ENCODE results near the gene MAIP1.

Gene MAIP1

DNA sequence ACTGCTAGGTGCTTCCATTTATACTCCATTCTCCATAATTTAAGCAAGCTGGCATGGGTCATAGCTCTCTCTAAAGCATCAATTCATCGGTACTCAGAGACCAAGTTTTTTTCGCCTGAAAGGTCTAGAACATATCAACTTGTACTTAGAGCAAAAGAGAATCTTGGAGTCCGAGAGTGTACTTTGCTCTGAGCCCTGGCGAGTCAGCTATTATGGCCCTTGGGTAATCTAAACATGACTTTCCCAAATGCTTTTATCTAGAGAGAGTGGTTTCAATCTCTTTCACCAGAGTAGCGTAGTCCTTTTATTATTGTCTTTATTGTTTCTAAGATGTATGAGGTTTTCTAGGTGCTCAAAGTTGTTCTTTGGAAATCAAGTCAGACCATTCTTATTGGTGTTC lies 34.4 kb downstream of the MAIP1 start:
- no peak for DNase-seq (ENCODE audit: low read depth, low spot score)

DNA sequence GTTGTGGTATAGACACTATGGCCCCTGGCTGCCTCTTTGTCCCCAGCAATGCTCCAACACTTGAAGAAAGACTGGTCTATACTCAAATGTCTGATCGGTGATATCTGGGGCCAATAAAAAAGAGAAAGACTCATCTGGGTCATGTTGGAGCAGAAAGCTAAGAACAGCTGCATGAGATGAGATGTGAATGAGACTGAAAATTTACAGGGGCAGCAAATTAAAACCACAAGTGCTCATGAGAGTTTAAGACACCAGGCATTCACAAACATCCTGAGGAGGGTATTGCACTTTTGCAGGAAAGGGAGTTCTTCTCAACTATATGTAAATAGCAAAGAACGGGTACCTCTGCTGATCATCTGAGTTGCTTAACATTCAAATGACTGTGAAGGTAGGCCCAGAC lies 36.3 kb downstream of the MAIP1 start:
- no peak for DNase-seq (ENCODE audit: low read depth, low spot score)

DNA sequence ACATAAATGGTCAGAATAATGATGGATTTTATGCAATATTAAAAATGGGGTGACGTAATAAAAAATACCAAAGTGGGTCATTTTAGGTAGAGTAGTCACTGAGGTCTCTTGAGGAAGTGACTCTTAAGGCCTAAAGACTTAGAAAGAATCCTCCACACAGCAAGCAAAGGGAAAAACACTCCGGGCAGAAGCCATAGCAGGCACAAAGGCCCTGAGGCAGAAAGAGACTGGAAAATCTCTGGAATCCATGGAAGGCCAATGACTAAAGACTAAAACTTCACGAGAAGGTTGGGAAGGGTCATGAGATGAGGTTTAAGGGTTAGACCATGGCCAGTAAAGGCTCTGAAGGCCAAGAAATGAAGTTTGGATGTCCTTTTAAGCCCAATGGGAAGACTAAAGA lies 36.9 kb downstream of the MAIP1 start:
- DNase-seq (ENCODE audit: low read depth, low spot score) = no peak

DNA sequence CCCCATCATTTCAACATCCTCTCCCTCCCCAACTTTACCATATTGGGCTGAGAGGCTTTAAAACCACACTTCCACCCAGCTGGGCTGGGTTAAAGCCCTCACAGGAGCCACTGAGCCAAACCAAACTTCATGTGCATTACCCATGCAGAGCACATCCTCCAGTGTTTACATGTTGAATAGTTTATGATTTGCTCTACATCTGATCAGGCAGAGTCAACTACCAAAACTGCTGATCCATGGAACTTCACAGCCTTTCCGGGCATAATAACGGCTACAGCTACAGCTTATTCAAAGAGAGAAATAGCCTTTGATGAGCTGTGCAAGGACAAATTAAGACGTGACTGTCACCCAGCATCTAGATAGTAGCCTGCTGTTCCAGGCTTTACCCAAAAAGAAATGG lies 39.0 kb downstream of the MAIP1 start:
- no peak for DNase-seq (ENCODE audit: low read depth, low spot score)

DNA sequence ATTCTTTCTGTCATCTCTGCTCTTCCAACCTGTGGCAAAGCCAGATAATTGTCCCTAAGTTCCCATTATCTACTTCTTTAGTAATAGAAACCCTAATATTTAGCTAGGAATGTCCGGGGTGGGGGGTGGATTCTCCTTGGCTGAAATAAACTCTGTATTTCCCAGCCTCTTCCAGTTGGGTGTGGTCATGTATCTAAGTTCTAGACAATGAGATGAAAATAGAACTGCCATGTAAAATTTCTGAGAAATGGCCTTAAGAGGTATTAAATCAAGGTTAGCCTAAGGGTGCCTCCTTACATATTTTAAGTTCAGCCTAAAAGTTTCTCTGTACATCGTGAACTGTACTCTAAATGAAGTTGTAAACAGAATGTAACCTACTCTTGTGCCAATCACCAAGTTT lies 39.5 kb downstream of the MAIP1 start:
- DNase-seq (ENCODE audit: low read depth, low spot score) = no peak

DNA sequence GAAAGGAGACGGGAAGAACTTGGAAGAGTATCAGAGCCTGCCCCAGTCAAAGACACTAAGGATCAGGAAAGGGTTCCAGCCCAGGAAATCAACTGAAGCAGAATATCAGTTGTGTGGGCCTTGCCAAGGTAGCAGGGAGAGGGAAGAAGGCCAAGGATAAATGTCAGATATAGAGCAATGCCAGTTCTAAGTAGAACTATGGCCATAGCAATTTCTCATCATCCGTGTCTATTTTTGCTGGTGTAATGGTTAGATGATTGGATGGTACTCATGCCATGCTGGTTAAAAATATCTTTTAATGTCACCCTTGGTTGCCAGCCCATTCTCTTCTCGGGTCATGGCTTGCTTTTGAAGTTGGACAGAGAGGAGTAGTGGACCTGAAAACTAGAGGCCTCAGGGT lies 41.9 kb downstream of the MAIP1 start:
- DNase-seq (ENCODE audit: low read depth, low spot score) = no peak

DNA sequence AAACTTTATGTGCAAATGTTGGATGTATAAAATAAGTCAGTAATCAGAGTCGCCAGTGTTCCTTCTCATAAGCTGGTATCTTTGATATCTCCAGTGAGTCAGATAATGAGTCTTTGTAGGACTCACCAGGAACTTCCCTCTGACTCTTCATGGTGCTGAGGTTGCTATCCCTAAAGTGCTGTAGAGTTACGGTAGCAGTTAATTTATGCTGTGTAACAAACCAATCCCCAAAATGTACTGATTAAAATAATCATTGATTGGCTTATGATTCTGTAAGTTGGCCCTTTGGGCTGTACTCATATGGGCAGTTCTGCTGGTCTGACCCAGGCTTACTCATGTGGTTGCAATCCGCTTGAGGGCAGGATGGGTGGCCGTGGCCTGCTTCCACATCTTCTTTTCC lies 43.8 kb downstream of the MAIP1 start:
- no peak for DNase-seq (ENCODE audit: low read depth, low spot score)

DNA sequence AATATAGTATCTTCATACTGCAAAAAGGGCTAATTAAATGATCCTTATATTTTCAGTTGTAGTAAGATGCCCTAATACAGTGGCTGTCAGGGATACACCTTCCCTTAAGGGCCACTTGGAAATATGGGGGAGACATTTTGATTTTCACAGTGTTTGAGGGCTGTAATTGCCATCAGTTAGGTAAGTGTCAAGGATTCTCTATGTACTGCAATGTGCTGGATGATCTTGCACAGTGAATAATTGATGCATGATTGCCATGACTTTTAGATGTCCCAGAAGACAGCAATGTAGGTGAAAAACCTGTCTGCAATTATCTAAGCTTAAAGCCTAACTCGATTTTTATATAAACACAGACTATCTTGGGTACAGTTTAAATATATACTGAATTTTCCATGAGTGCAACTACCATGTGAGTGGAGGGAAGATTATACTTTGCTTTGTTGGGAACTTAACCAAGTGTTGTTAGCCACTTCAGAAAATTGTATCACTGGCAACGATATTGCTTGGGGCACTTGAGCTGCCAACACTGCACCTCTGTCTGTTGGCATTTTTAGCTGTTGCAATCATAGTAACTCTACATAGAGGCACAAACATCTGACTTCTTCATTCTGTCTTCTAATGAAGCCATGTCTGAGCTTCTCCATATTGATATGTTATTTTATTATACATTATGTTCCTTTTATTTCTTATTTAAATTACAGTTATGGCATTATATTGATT lies 45.2 kb downstream of the MAIP1 start:
- DNase-seq (ENCODE audit: low read depth, low spot score) = no peak

DNA sequence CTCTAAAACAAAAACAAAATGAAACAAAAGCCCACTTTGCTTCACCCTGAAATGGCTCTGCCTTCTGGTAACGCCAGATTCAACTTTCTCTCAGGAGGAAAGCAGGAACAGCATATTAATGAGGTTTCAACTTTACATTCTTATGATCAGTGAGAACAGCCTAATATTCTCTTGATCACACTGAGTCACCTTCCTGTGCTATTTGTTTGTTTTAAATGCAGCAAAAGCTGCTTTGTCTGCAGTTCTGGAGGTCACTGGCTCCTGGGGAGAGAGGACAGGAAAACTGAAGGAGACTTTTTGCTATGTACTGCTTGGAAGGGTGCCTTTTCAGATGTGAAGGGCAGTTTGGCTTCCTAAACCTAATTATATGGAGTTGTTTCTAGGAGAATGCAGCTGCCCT lies 48.1 kb downstream of the MAIP1 start:
- no peak for DNase-seq (ENCODE audit: low read depth, low spot score)

DNA sequence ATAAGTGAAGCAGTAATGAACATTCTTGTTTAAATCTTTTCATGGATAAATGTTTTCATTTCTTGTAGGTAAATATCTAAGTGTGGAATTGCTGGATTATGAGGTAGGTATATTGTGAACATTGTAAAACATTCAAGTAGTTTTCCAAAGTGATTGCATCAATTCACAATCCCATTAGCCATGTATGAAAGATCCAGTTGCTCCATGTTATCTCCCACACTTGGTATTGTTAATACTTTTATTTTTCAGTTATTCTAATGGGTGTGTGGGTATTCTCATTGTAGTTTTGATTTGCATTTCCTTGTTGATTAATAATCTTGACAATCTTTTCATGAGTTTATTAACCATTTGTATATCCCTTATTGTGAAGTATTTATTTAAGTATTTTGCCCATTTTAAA lies 50.3 kb downstream of the MAIP1 start:
- DNase-seq (ENCODE audit: low read depth, low spot score) = no peak

DNA sequence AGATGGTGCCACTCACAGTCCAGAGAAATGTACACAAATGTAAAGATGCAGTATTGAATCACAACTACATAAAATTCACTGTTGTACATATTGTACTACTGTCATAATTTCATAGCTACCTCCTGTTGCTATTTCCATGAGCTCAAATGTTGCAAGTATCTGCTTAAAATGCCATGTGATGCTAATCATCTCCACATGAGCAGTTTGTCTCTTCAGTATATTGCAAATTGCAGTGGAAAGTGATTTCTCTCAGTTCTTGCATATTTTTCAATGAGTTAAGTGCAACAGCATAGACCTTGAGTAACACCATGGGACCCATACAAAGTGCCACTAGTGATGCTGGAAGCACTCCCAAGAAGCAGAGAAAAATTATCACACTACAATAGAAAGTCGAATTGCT lies 51.9 kb downstream of the MAIP1 start:
- no peak for DNase-seq (ENCODE audit: low read depth, low spot score)

DNA sequence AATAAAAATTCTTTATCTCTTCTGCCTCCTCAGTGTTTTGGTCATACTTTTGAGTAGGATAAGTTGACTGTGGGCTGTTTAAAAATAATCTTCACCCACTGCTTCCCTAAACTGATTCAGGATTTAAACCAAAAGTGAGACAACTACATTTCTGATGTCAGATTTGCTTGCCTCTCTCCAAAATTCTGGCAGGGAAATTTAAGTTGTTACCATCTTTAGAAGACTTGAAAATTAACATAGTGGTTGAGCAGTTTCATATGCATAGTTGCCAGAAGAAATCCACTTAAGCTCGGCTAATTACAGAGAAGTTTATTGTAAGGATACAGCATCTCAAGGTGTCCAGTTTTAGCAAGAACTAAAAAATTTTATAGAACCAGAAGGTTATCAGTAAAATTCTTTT lies 57.0 kb downstream of the MAIP1 start:
- DNase-seq (ENCODE audit: low read depth, low spot score) = no peak
